ENCODE results near the gene RSBN1L.

RSBN1L gene

DNA sequence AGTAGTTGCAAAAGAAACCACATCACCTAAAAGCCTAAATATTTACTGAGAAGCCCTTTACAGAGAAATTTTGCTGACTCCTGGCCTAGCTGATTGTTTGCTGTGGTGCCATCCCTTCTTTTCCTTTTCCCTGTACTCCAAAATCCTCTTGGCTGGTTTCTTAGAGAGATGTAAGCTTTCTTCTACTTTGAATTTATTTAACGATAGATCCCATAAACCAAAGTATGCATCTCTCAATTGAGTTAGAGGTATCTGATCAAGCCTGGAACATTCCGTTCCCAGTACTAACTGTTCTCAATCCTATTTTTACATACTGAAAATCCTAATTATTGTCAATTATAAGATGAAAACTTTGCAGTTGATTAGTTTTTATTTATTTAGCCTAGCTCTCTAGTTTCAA, 95.7 kb downstream of the RSBN1L start:
- Histone ChIP-seq H3K9me3 (ENCODE audit: control insufficient read depth, low read length) (no peaks in the 10 kb centered on the region), H3K4me1 (ENCODE audit: control insufficient read depth, insufficient read depth, low read length, poor library complexity, severe bottlenecking) (no peaks in the 10 kb centered on the region), H3K27ac (ENCODE audit: low read depth, low read length, severe bottlenecking) (no peak overlapping the region), H3K36me3 (ENCODE audit: control insufficient read depth, insufficient read depth, low read length) (peaks cover 20% of the 10 kb centered on the region), H3K4me3 (ENCODE audit: extremely low read depth, insufficient read depth, low read length, poor library complexity, severe bottlenecking) (no peak overlapping the region)
- 80% methylated on average over 1 of the region's 2 CpGs; no CpG with 5 or more reads in 1 of the 2 experiments for WGBS, 2 experiments (ENCODE audit: insufficient coverage in 2 of 2)

DNA sequence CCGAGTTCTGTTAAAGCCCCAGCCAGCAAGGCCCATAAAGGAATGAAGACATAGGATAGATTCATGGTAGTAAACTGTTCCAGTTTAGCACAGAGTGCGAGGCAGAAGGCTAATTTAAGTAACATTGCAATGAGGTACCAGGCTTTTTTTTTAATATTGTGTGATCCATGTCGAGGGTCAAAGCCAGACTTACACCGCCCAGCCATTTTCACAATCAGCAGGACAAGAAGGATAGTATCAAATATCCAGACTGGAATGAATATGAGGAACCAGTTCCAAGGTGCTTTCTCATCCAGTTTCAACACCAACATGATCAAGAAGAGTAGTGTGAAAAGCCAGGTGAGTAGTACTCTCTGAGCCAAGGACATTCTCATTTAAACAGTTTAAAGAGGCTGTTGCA, 97.7 kb downstream of the RSBN1L start:
- H3K9me3 ChIP-seq (ENCODE audit: control insufficient read depth, low read length) = no peaks in the 10 kb centered on the region
- no peaks in the 10 kb centered on the region for H3K4me1 ChIP-seq (ENCODE audit: control insufficient read depth, insufficient read depth, low read length, poor library complexity, severe bottlenecking)
- 100% methylated on average over 1 of the region's 4 CpGs for WGBS, 2 experiments (ENCODE audit: insufficient coverage in 2 of 2)
- H3K27ac ChIP-seq (ENCODE audit: low read depth, low read length, severe bottlenecking) = no peak overlapping the region
- H3K36me3 ChIP-seq (ENCODE audit: control insufficient read depth, insufficient read depth, low read length) = peaks cover 20% of the 10 kb centered on the region
- no peak overlapping the region for H3K4me3 ChIP-seq (ENCODE audit: extremely low read depth, insufficient read depth, low read length, poor library complexity, severe bottlenecking)

DNA sequence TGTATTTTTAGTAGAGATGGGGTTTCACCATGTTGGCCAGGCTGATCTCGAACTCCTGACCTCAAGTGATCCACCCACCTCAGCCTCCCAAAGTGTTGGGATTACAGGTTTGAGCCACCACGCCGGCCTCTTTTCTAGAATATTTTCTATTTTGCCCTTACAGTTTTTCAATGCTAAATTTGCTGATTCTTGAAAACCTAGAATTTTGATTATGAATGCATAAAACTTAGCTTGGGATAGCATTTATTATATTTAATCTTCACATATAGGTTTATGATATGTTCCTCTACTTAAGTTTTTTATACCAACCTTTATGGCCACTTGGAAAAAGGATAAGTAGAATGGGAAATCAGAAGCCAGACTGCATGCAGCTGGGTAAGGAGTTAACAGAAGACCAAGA, 99.8 kb downstream of the RSBN1L start:
- Histone ChIP-seq H3K27ac (ENCODE audit: low read depth, low read length, severe bottlenecking) (no peak overlapping the region), H3K36me3 (ENCODE audit: control insufficient read depth, insufficient read depth, low read length) (peaks cover 20% of the 10 kb centered on the region), H3K4me3 (ENCODE audit: extremely low read depth, insufficient read depth, low read length, poor library complexity, severe bottlenecking) (no peak overlapping the region), H3K4me1 (ENCODE audit: control insufficient read depth, insufficient read depth, low read length, poor library complexity, severe bottlenecking) (peaks cover 6% of the 10 kb centered on the region), H3K9me3 (ENCODE audit: control insufficient read depth, low read length) (no peaks in the 10 kb centered on the region)
- 100% methylated on average over 2 of the region's 3 CpGs; no CpG with 5 or more reads in 1 of the 2 experiments for WGBS, 2 experiments (ENCODE audit: insufficient coverage in 2 of 2)

DNA sequence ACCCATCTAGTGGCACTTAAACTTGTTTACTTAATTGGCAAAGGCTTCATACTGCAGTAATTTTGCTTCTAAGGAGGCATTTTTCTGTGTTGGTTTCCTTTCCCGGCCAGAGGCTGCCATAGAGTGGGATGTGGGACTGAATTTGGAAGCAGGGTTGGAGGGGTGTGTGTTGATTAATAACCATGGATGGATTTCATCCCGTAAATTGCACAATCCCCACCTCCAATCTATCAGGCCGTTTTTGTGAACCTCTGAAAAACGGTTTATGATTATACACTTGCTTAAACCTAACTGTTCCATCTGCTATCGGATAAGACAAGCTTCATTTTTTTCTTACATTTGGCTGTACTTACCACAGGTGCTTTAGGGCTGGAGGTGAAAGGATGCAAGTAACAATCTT, 100.7 kb downstream of the RSBN1L start:
- Histone ChIP-seq H3K4me3 (ENCODE audit: extremely low read depth, insufficient read depth, low read length, poor library complexity, severe bottlenecking) (peak overlapping the region; percentile 88), H3K9me3 (ENCODE audit: control insufficient read depth, low read length) (no peaks in the 10 kb centered on the region), H3K4me1 (ENCODE audit: control insufficient read depth, insufficient read depth, low read length, poor library complexity, severe bottlenecking) (peaks cover 6% of the 10 kb centered on the region), H3K36me3 (ENCODE audit: control insufficient read depth, insufficient read depth, low read length) (peaks cover 20% of the 10 kb centered on the region), H3K27ac (ENCODE audit: low read depth, low read length, severe bottlenecking) (no peak overlapping the region)
- WGBS, 2 experiments (ENCODE audit: insufficient coverage in 2 of 2) = 92% methylated on average over 3 of the region's 5 CpGs; no CpG with 5 or more reads in 1 of the 2 experiments

DNA sequence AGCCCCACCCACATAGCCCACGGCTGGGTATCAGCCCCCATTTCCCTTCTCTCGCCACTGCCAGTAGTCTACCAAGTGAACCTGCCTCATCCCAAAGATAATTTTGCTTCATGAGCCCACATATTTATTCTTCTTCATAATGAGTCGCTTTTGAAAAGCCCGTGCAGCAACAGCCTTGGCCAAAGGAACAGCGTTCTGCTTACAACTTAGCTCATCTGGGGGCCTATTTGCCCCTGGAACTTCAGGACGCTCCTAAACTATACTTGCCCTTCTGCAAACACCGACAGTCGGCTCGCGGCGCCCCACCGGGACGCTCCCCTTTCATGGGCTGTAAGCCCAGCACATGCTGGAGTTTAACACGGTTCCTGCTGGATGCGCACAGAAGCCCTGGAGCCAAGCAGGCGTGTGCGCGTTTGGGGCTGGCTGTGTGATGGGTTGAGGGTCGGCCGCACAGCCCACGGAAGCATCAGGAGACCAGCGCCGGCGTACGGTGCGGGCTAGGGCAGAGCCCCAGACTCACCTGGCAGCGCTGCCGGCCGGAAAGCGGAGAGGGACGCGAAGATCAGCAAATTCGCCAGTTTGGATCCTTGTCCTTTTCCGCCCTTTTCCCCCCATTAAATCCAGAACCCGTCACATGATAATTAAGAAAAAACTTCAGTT, 101.6 kb downstream of the RSBN1L start:
- peak overlapping the region; percentile 88 for H3K4me3 ChIP-seq (ENCODE audit: extremely low read depth, insufficient read depth, low read length, poor library complexity, severe bottlenecking)
- WGBS, 2 experiments (ENCODE audit: insufficient coverage in 2 of 2) = 0% methylated on average over 35 of the region's 35 CpGs
- H3K4me1 ChIP-seq (ENCODE audit: control insufficient read depth, insufficient read depth, low read length, poor library complexity, severe bottlenecking) = peaks cover 6% of the 10 kb centered on the region
- H3K27ac ChIP-seq (ENCODE audit: low read depth, low read length, severe bottlenecking) = peak overlapping the region; percentile 73
- H3K9me3 ChIP-seq (ENCODE audit: control insufficient read depth, low read length) = no peaks in the 10 kb centered on the region
- peaks cover 20% of the 10 kb centered on the region for H3K36me3 ChIP-seq (ENCODE audit: control insufficient read depth, insufficient read depth, low read length)

DNA sequence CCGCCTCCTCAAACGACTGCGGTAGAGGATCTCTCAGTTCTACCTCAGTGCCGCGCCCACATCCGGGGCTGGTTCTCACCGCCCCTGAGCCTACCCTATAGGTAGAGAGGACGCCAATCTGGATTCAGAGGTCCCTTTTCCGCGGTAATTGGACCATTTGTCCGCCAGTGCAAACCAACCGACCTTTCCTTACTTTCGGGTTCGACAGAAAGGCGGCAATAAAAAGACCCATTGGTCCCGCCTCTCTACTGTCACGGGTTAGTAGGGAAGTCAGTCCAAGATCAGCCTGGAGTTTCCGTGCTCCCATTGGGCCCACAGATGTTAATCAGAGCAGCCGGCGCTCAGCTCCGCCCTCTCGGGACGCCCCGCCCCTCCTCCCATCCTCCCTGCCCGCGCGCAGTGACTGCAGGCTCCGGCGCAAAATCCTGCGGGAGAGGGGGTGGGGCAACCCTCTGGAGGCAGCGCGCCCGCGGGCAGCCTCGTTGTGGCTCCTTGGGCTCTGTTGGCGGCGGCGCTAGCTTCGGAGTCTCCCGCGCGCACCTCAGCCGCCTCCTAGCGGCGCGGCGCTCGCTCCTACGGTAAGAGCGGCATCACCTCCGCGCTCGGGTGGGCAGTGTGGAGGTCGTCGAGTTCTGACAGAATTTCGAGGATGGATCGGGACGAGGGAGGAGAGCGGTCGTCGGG, 102.3 kb downstream of the RSBN1L start, which contains the start of the genes PHTF2 and TMEM60:
PHTF2 (plus strand) TSS at position 380 of the 684 bp plus-strand sequence.
TMEM60 (minus strand) TSS at position 41 of the 684 bp plus-strand sequence. CDS start 4,061 bp downstream, outside the sequence.
- peak within 1 kb of the TSS; percentile 83 for H3K27ac ChIP-seq (ENCODE audit: low read depth, low read length, severe bottlenecking)
- 0 to 1% methylated on average over 49 to 55 of the region's 61 CpGs for WGBS, 2 experiments (ENCODE audit: insufficient coverage in 2 of 2)
- H3K36me3 ChIP-seq (ENCODE audit: control insufficient read depth, insufficient read depth, low read length) = peaks cover 17% of the 10 kb centered on the region
- no peaks in the 10 kb centered on the region for H3K9me3 ChIP-seq (ENCODE audit: control insufficient read depth, low read length)
- peaks cover 6% of the 10 kb centered on the region for H3K4me1 ChIP-seq (ENCODE audit: control insufficient read depth, insufficient read depth, low read length, poor library complexity, severe bottlenecking)
- peak within 1 kb of the TSS; percentile 88 for H3K4me3 ChIP-seq (ENCODE audit: extremely low read depth, insufficient read depth, low read length, poor library complexity, severe bottlenecking)

DNA sequence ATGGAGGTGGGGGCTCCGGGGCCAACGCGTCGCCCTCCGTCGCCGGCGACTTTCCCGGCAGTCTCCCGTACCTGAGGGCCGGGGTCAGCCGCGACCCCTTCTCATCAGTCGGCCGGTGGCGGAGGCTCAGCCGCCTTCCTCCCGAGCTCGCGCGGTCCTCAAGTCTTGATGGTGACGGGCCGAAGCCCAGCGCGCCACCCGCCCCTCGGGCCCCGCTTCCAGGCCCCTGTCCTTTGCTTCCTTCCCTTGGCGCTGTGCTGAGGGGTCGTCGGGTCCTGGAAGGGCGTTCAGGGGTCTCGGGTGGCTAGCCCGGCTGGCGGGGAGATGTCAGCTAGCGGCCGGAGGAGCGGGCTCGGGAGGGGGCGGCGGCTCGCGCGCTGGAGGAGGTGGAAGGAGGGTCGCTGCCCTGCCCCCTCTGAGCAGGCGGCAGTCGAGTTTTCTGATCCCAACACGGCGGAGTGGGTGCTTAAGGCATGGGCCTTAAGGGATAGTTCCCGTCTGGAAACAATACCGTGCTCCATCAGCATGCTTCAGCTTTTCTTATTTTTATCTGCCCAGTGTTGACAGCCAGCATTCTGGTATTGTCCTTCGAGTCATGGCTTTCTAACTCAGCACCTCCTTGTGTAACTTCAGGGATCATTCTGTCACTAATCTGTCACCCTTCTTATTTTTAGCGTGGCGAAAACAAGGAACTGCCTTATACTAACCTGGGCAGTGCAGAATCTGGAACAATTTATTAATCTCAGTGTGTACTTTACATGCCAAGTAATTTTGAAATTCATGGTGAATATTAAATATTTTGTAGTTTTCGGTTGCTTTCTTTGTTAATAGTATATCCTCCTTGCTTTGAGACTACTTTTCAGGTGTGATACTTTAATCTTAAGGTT, 103.1 kb downstream of the RSBN1L start:
- peaks cover 6% of the 10 kb centered on the region for H3K4me1 ChIP-seq (ENCODE audit: control insufficient read depth, insufficient read depth, low read length, poor library complexity, severe bottlenecking)
- peak overlapping the region; percentile 88 for H3K4me3 ChIP-seq (ENCODE audit: extremely low read depth, insufficient read depth, low read length, poor library complexity, severe bottlenecking)
- peak overlapping the region; percentile 83 for H3K27ac ChIP-seq (ENCODE audit: low read depth, low read length, severe bottlenecking)
- WGBS, 2 experiments (ENCODE audit: insufficient coverage in 2 of 2) = 0% methylated on average over 37 of the region's 55 CpGs
- peaks cover 9% of the 10 kb centered on the region for H3K36me3 ChIP-seq (ENCODE audit: control insufficient read depth, insufficient read depth, low read length)
- no peaks in the 10 kb centered on the region for H3K9me3 ChIP-seq (ENCODE audit: control insufficient read depth, low read length)

DNA sequence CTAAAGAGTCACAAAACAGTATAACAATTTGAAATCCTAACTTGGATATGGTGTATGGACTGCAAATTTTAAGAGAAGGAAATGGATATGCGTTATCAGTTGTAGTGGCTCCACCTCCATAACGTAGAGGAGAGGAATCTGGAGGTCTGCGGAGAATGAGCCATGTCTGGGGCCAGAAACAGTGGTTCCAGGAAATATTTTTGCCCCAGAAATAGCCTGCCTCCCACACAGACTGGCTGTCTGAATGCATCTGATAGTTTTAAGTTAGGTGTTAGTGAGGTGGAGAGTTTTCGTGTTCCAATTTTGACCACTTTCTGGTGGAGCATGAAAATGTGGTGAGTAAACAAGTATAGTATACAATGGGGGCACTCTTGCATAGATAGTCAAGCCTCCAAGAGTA, 103.9 kb downstream of the RSBN1L start:
- peak overlapping the region; percentile 88 for H3K4me3 ChIP-seq (ENCODE audit: extremely low read depth, insufficient read depth, low read length, poor library complexity, severe bottlenecking)
- peaks cover 2% of the 10 kb centered on the region for H3K36me3 ChIP-seq (ENCODE audit: control insufficient read depth, insufficient read depth, low read length)
- no peak overlapping the region for H3K27ac ChIP-seq (ENCODE audit: low read depth, low read length, severe bottlenecking)
- peaks cover 6% of the 10 kb centered on the region for H3K4me1 ChIP-seq (ENCODE audit: control insufficient read depth, insufficient read depth, low read length, poor library complexity, severe bottlenecking)
- WGBS, 2 experiments (ENCODE audit: insufficient coverage in 2 of 2) = 79 to 90% methylated on average over 2 to 4 of the region's 4 CpGs
- no peaks in the 10 kb centered on the region for H3K9me3 ChIP-seq (ENCODE audit: control insufficient read depth, low read length)

DNA sequence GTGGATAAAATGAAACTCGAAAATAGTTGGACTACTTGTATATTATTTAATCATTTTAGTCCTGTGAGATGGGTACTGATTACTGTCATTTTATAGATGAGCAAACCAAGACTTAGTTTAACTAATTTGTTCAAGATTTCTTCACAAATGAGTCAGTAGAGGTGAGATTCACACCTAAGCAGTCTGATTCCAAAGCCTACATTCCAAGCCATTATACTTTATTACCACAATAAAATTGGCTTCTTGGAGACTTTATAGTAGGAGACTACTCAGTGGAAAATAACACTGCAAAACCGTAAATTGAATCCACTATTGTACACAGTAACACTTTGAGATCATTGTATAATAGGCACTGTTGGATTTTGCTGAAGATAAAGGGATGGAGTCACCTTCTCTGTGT, 104.5 kb downstream of the RSBN1L start:
- Histone ChIP-seq H3K4me1 (ENCODE audit: control insufficient read depth, insufficient read depth, low read length, poor library complexity, severe bottlenecking) (peaks cover 6% of the 10 kb centered on the region), H3K27ac (ENCODE audit: low read depth, low read length, severe bottlenecking) (no peak overlapping the region), H3K4me3 (ENCODE audit: extremely low read depth, insufficient read depth, low read length, poor library complexity, severe bottlenecking) (no peak overlapping the region), H3K36me3 (ENCODE audit: control insufficient read depth, insufficient read depth, low read length) (no peaks in the 10 kb centered on the region), H3K9me3 (ENCODE audit: control insufficient read depth, low read length) (peaks cover 3% of the 10 kb centered on the region)
- WGBS, 2 experiments (ENCODE audit: insufficient coverage in 2 of 2) = 80% methylated on average over 1 of the region's 2 CpGs; no CpG with 5 or more reads in 1 of the 2 experiments

DNA sequence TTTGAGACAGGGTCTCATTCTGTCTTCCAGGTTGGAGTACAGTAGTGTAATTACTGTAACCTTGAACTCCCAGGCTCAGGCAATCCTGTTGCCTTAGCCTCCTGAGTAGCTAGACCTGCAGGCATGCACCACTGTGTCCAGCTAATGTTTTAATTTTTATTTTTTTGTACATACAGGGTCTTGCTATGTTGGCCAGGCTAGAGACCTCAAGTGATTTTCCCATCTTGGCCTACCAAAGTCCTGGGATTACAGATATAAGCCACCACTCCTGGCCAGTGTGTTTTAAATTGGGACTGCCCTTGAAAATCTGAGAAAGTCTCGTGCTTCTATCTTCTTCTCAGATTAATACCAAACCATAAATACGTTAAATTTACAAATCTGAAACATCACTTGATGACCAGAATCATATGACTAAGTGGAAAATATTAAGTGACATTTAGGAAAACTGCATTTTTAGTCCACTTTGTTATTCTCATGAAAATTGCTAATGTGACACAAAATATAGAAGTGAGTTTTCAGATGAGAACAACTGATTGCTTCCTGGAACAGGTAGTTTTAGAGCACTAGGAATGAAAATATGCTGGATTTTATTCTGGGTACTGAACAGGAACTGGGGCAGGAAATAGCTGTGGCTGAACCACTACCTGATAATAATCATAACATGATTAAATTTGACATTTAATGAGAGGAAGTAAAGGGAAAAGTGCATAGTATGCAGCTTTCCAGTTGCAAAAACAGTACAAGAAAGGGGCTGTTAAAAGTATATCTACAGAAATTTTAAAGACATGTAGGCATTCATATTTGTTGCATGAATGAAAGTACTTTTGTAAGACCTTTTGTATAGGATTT, 106.5 kb downstream of the RSBN1L start:
- WGBS, 2 experiments (ENCODE audit: insufficient coverage in 2 of 2) = 100% methylated on average over 1 of the region's 2 CpGs; no CpG with 5 or more reads in 1 of the 2 experiments
- Histone ChIP-seq H3K36me3 (ENCODE audit: control insufficient read depth, insufficient read depth, low read length) (no peaks in the 10 kb centered on the region), H3K4me3 (ENCODE audit: extremely low read depth, insufficient read depth, low read length, poor library complexity, severe bottlenecking) (no peak overlapping the region), H3K9me3 (ENCODE audit: control insufficient read depth, low read length) (peaks cover 6% of the 10 kb centered on the region), H3K27ac (ENCODE audit: low read depth, low read length, severe bottlenecking) (no peak overlapping the region), H3K4me1 (ENCODE audit: control insufficient read depth, insufficient read depth, low read length, poor library complexity, severe bottlenecking) (peaks cover 6% of the 10 kb centered on the region)
